PC-9 (cell line): ENCODE data around the gene SMG6.

Experiments
- CTCF ChIP-seq: fragments of 200-600 bp; sonication (generic); conservative IDR thresholded peaks from 2 replicates; pipeline ENCODE4 v1.6.1; 2017; ENCODE audit warnings: mixed run types, antibody characterized with exemption, mild to moderate bottlenecking, moderate library complexity
- EZH2 ChIP-seq: fragments of 200-600 bp; sonication (generic); IDR thresholded peaks from 2 replicates; pipeline ENCODE4 v1.8.0; 2017; ENCODE audit warnings: antibody characterized with exemption, low read depth

GRCh38 chr17:2068519-2069051, 235.0 kb downstream of the SMG6 start:
- TF ChIP-seq CTCF (no peak), EZH2 (no peak)
